Right ventricle myocardium superior (tissue), 1 donor: ENCODE measurements around the gene TDP1. TPM values are rescaled to one million over a fixed set of nuclear protein-coding genes. Genes with fewer than 3 reads are reported as not detected.

Source experiments
- ATAC-seq: fragments of 200-7000 bp; cut with Tn5 transposase; one replicate; pipeline ENCODE4 v1.9.1; 2020; ENCODE audit warnings: mild to moderate bottlenecking; ENCODE audit not compliant: poor library complexity
- DNase-seq: peaks from one replicate; pipeline ENCODE4 v3.0.0-alpha.2; 2020
- intact Hi-C: fragments of 100-400 bp; cut with DNase I; formaldehyde crosslinking; loops from one replicate; pipeline ENCODE4 v1.11.2; 2022
- total RNA-seq: library from RNA; stranded (reverse); fragmentation: NEBNext Ultra II Directional; extraction: Animal tissue kit (Norgen Biotek cat#: 25700); gene quantifications from one replicate; pipeline ENCODE4 v1.2.1, GENCODE V29; 2021
- donor health status: DM: no; HTN: yes; CAD: no; lungs with severe emphysema.

Gene TDP1
- total RNA-seq, 1 donor from 2014 or later: 2.8 TPM

- no peak for DNase-seq
- no peak for ATAC-seq
- intact Hi-C loops: no loop called here
Measured at GRCh38 chr14:89927186-89927865, 28.4 kb upstream of the TDP1 start.

- intact Hi-C loops: no loop called here
- DNase-seq: no peak
- no peak for ATAC-seq
Measured at GRCh38 chr14:89933002-89933401, 22.7 kb upstream of the TDP1 start.

GRCh38 chr14:89936654-89937185 lies 19.0 kb upstream of the TDP1 start:
- intact Hi-C loops: no loop called here
- no peak for DNase-seq
- ATAC-seq: no peak

GRCh38 chr14:89941830-89942377 lies 13.8 kb upstream of the TDP1 start:
- no peak for ATAC-seq
- intact Hi-C loops: no loop called here
- DNase-seq: no peak

- no peak for ATAC-seq
- intact Hi-C loops: no loop called here
- DNase-seq: no peak
Measured at GRCh38 chr14:89947344-89947743, 8.4 kb upstream of the TDP1 start.

GRCh38 chr14:89952576-89952975 lies 3.2 kb upstream of the TDP1 start:
- DNase-seq (no peak), ATAC-seq (no peak)
- intact Hi-C loops: no loop called here

- intact Hi-C loops: no loop called here
- ATAC-seq (no peak), DNase-seq (no peak)
Measured at GRCh38 chr14:89953602-89954001, 2.1 kb upstream of the TDP1 start.

GRCh38 chr14:89954070-89955021 lies 1.4 kb upstream of the TDP1 start, which contains the start of gene EFCAB11:
Gene EFCAB11 (minus strand): TSS chr14:89954730. CDS start chr14:89954660, 70 bp downstream.
- intact Hi-C loops: no loop called here

GRCh38 chr14:89955022-89955744 lies 544 bp upstream of the TDP1 start:
- ATAC-seq: peak; percentile 46
- intact Hi-C loops: no loop called here
- DNase-seq: no peak

More at GRCh38 chr14:89954070-89955021, 1.4 kb upstream of the TDP1 start, which contains the start of gene EFCAB11:
- peak; percentile 98 for DNase-seq
- ATAC-seq: peak; percentile 94

GRCh38 chr14:89956661-89957009 lies 908 bp downstream of the TDP1 start:
- ATAC-seq (no peak), DNase-seq (no peak)
- intact Hi-C loops: no loop called here

- intact Hi-C loops: no loop called here
Measured at GRCh38 chr14:89957376-89957775, 1.6 kb downstream of the TDP1 start.

GRCh38 chr14:89957791-89958190 lies 2.1 kb downstream of the TDP1 start:
- intact Hi-C loops: no loop called here

More at GRCh38 chr14:89957376-89957775, 1.6 kb downstream of the TDP1 start:
- ATAC-seq (no peak), DNase-seq (no peak)

GRCh38 chr14:89958966-89959365 lies 3.2 kb downstream of the TDP1 start:
- ATAC-seq (no peak), DNase-seq (no peak)
- intact Hi-C loops: no loop called here

More at GRCh38 chr14:89957791-89958190, 2.1 kb downstream of the TDP1 start:
- peak; percentile 40 for DNase-seq
- ATAC-seq: no peak

GRCh38 chr14:89959853-89960445 lies 4.2 kb downstream of the TDP1 start:
- no peak for ATAC-seq
- DNase-seq: no peak
- intact Hi-C loops: no loop called here

GRCh38 chr14:89960914-89961313 lies 5.2 kb downstream of the TDP1 start:
- intact Hi-C loops: no loop called here
- ATAC-seq: no peak
- no peak for DNase-seq

- no peak for ATAC-seq
- DNase-seq: no peak
- intact Hi-C loops: no loop called here
Measured at GRCh38 chr14:89963288-89963978, 7.7 kb downstream of the TDP1 start.

- DNase-seq: no peak
- no peak for ATAC-seq
- intact Hi-C loops: no loop called here
Measured at GRCh38 chr14:89965839-89966238, 10.1 kb downstream of the TDP1 start.
